ENCODE measurements around the gene SYCE1L. TPM values are rescaled to one million over a fixed set of nuclear protein-coding genes. Genes with fewer than 3 reads are reported as not detected.

SYCE1L gene
- total and polyA plus RNA-seq, 9 of the 15 experiments (the other 6 are each of a cell fraction or from before 2014, with no cell fraction given) = 0.54 to 2.7 (median 1.1) TPM; not detected in 5

GRCh38 chr16:77191259-77191969, 7.8 kb upstream of the SYCE1L start (continued):
- peak; percentile 52; the same call in 1 of the 2 replicates for TF ChIP-seq MGA (IDR thresholded peaks at IDR 0.05)
- TF ChIP-seq MCM7 (IDR thresholded peaks at IDR 0.05) = no peak
- no peak for TF ChIP-seq HNRNPUL1 (IDR thresholded peaks at IDR 0.05; ENCODE audit: low read length)
- no peak for TF ChIP-seq ILK (tag; IDR thresholded peaks at IDR 0.05; ENCODE audit: borderline replicate concordance, low read depth)
- no peak for TF ChIP-seq U2AF1 (optimal IDR thresholded peaks at IDR 0.05; ENCODE audit: low read depth, low read length)
- TF ChIP-seq ATF1 (CRISPR knock-in tag; IDR thresholded peaks at IDR 0.05) = no peak
- TF ChIP-seq ATF1 (tag; IDR thresholded peaks at IDR 0.05) = no peak
- TF ChIP-seq VEZF1 (CRISPR knock-in tag; IDR thresholded peaks at IDR 0.05) = no peak; the same call in 1 of the 2 replicates
- TF ChIP-seq BCLAF1 (IDR thresholded peaks at IDR 0.05; ENCODE audit: borderline replicate concordance in 1 of 2, control insufficient read depth in 1 of 2, low read depth in 2 of 2, low read length in 1 of 2) = no peak
- no peak for TF ChIP-seq NFYB (IDR thresholded peaks at IDR 0.05; ENCODE audit: extremely low read depth, insufficient read length)

All from K562 (cell line).